Aorta (tissue), 5 donors: Measurements from ENCODE around the gene FAM13C. TPM values are rescaled to one million over a fixed set of nuclear protein-coding genes. Genes with fewer than 3 reads are reported as not detected.
A peak's percentile ranks its signal among the peaks of the same experiment; 100 is the strongest.

Experiments
- ATAC-seq: fragments of 200-7000 bp; cut with Tn5 transposase; one replicate; pipeline ENCODE4 v1.9.1; 2022; ENCODE audit warnings: moderate library complexity; ENCODE audit not compliant: low FRiP score
- DNase-seq, 2 donors: peaks; one replicate each; pipeline ENCODE4 v3.0.0-alpha.2; 2020
- H3K27ac ChIP-seq, 2 donors: one replicate each; pipeline ENCODE4 v1.5.1; 2013; ENCODE audit warnings: low read length in 2 of 2, mild to moderate bottlenecking in 2 of 2, moderate library complexity in 2 of 2, control low read depth in 1 of 2, inconsistent platforms in 1 of 2, low read depth in 1 of 2
- H3K27me3 ChIP-seq, 2 donors: one replicate each; pipeline ENCODE4 v1.6.1; 2013; ENCODE audit warnings: control low read depth in 1 of 2, low read length in 1 of 2, mild to moderate bottlenecking in 1 of 2, moderate library complexity in 1 of 2; ENCODE audit not compliant: insufficient read depth in 2 of 2, control insufficient read depth in 1 of 2
- H3K36me3 ChIP-seq, 2 donors: one replicate each; pipeline ENCODE4 v1.6.1; 2013; ENCODE audit warnings: control low read depth in 1 of 2, low read length in 1 of 2, mild to moderate bottlenecking in 1 of 2; ENCODE audit not compliant: insufficient read depth in 2 of 2, control insufficient read depth in 1 of 2
- H3K4me1 ChIP-seq, 2 donors: one replicate each; pipeline ENCODE4 v1.6.1; 2013; ENCODE audit warnings: low read length in 2 of 2, control low read depth in 1 of 2, mild to moderate bottlenecking in 1 of 2, moderate library complexity in 1 of 2; ENCODE audit not compliant: insufficient read depth in 2 of 2, control insufficient read depth in 1 of 2
- H3K4me3 ChIP-seq, 2 donors: one replicate each; pipeline ENCODE4 v1.5.1; 2013; ENCODE audit warnings: low read length in 2 of 2, control low read depth in 1 of 2, mild to moderate bottlenecking in 1 of 2
- H3K9me3 ChIP-seq: one replicate; pipeline ENCODE4 v1.6.1; 2013; ENCODE audit warnings: mild to moderate bottlenecking, low read length; ENCODE audit not compliant: control insufficient read depth
- WGBS, 2 donors: extraction: QIAGEN DNeasy Blood & Tissue Kit; methylation state at CpG; one replicate each; pipeline ENCODE4 v1.1.7; 2013; 5-methylcytosine and 5-hydroxymethylcytosine counted together
- intact Hi-C, 2 donors: fragments of 100-400 bp; cut with DNase I; formaldehyde crosslinking; loops; one replicate each; pipeline versions ENCODE4 v1.14.2 to v1.15.0; 2022
- polyA plus RNA-seq, 2 donors: library from polyadenylated mRNA; stranded (reverse); fragments of 200-250 nt; gene quantifications; one replicate each; pipeline ENCODE4 v1.2.3, GENCODE V29; 2013
- total RNA-seq, 2 donors: library from RNA; stranded (reverse); fragmentation: NEBNext Ultra II Directional; extraction: Animal tissue kit (Norgen Biotek cat#: 25700); gene quantifications; one replicate each; pipeline ENCODE4 v1.2.1, GENCODE V29; 2021
- donor health status: healthy with polysubstance abuse.
- donor health status: Bipolar disorder and iron deficiency.
- donor health status: DM: no; HTN: no; CAD: no.
- donor health status: DM: no; HTN: no; CAD: no.
- donor health status: DM: yes; HTN: yes; CAD: no.

FAM13C gene
- total and polyA plus RNA-seq, 4 donors: 7.4 to 49.7 (median 12.2) TPM

DNA sequence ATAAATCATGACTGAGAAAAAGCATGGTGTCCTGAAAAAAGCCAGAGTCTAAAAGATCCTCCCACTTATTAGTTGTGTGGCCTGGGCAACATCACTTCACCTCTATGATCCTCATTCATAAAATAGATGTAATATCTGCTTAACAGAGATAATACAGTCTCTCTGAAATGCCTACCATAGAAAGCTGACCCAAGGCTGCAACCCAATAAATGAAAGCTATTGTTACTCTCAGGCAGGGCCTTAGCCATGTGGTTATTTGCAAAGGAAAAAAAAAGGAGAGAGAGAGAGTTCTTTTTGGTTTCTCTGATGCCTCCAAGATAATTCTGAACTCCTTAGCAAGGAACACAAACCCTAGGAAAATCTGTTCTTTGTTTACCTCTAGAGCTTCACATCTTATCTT, 7.9 kb downstream of the FAM13C start:
- Histone ChIP-seq H3K36me3 (no peaks in the 10 kb centered on the region), H3K9me3 (no peaks in the 10 kb centered on the region), H3K27ac (no peak overlapping the region), H3K27me3 (no peaks in the 10 kb centered on the region), H3K4me1 (no peaks in the 10 kb centered on the region), H3K4me3 (no peak overlapping the region)
- ATAC-seq: no peak
- intact Hi-C loops: no loop called here
- DNase-seq: no peak

DNA sequence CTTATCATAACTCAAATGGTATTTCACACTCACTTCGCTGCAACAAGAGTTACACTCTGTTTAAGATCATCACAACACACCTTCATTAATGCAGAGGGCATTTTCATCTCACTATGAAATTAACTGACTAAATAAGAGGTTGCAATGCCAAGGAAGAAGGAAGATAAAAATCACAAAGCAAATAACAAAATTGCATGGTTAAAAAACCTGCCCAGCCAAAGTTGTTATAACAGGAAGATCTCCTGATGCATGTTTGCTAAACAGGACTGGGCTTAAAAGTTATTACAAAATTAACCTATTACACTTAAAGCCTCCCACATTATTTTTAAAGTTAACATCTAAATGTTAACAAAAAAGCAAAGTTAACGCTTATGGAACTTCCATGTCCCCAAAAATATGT, 11.8 kb downstream of the FAM13C start:
- H3K27ac ChIP-seq: no peak overlapping the region
- no peak for ATAC-seq
- intact Hi-C loops: no loop called here

GRCh38 chr10:59346321-59346720, 16.0 kb downstream of the FAM13C start:
- no peak overlapping the region for H3K27ac ChIP-seq
- 89 to 91% methylated on average over 1 of the region's 1 CpG for WGBS, 2 donors
- H3K36me3 ChIP-seq: no peaks in the 10 kb centered on the region
- H3K9me3 ChIP-seq: no peaks in the 10 kb centered on the region
- DNase-seq (no peak), ATAC-seq (no peak)
- intact Hi-C loops: no loop called here
- no peaks in the 10 kb centered on the region for H3K27me3 ChIP-seq
- no peak overlapping the region for H3K4me3 ChIP-seq
- H3K4me1 ChIP-seq: no peaks in the 10 kb centered on the region

More for the DNA sequence above, 11.8 kb downstream of the FAM13C start:
- DNase-seq: no peak
- H3K9me3 ChIP-seq: no peaks in the 10 kb centered on the region
- no peaks in the 10 kb centered on the region for H3K36me3 ChIP-seq
- H3K4me3 ChIP-seq: no peak overlapping the region
- no peaks in the 10 kb centered on the region for H3K4me1 ChIP-seq
- no peaks in the 10 kb centered on the region for H3K27me3 ChIP-seq
- 95 to 97% methylated on average over 2 of the region's 2 CpGs for WGBS, 2 donors

DNA sequence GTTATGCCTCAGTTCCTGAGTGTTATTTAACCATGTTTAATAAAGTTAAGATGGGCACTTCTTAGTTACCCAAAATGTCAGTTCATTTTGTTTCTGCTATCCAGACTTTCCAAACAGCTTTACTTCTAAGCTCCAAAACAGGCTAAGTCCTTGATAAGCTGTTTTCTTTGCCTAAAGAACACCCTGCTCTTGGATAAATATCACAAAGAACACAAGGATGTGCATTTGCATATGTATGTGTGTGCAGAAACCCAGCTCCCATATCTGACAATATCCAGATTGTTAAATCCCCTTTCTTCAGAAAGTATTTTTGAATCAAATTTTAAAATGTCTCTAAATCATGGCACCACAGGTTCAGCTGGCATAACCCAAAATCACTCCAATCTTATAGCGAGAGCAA, 19.6 kb downstream of the FAM13C start:
- ATAC-seq: no peak
- Histone ChIP-seq H3K4me3 (no peak overlapping the region), H3K36me3 (no peaks in the 10 kb centered on the region), H3K9me3 (no peaks in the 10 kb centered on the region), H3K27me3 (no peaks in the 10 kb centered on the region), H3K27ac (no peak overlapping the region), H3K4me1 (peaks cover 0 to 2% of the 10 kb centered on the region in 2 donors)
- no peak for DNase-seq
- 99 to 100% methylated on average over 1 of the region's 1 CpG for WGBS, 2 donors
- intact Hi-C loops: no loop called here

DNA sequence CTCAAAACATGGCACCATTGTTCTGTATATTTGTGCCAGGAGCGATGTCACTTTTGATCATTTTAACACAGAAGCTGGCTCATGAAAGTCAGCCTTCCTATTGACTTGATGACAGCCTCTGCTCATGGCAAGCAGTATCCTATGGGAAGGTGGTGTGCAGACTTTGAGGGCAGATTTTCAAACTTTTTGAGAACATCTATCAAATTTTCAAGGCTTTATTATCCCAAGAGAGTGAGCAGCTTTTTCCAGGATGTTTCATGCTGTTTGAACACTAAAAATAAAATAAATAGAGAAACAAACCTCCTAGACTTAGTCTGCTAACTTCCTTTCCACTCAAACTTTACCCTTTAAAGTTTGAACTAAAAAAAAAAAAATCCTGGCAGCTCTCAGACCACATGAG, 20.3 kb downstream of the FAM13C start:
- no peak for ATAC-seq
- Histone ChIP-seq H3K36me3 (no peaks in the 10 kb centered on the region), H3K4me3 (no peak overlapping the region), H3K27me3 (no peaks in the 10 kb centered on the region), H3K27ac (peak overlapping the region in 1 of 2 donors; percentile 28), H3K9me3 (no peaks in the 10 kb centered on the region), H3K4me1 (peaks cover 0 to 6% of the 10 kb centered on the region in 2 donors)
- WGBS, 2 donors: 58 to 75% methylated on average over 1 of the region's 1 CpG
- intact Hi-C loops: no loop called here
- DNase-seq: no peak

DNA sequence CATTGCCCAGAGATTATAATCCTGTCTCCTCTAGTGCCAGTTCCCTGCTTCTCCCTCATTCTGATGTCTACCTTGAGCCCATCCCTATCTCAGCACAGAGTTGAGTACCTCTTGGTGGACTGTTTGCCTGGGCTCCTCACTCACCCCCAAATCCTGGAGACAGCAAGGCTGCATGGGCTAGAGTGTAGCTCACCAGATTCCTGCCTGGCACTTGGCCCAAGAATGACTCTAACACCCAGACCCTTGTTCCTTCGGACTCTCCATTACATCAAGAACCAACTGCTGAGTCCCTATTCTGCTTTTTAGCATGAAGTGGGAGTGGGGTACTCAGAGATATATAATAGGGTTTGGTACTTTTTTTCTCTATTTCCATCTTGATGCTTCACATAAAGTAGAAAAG, 22.1 kb downstream of the FAM13C start:
- ATAC-seq: no peak
- peaks cover 6 to 7% of the 10 kb centered on the region in 2 donors for H3K4me1 ChIP-seq
- peak overlapping the region in 1 of 2 donors; percentile 78 for H3K27ac ChIP-seq
- no peaks in the 10 kb centered on the region for H3K36me3 ChIP-seq
- no peaks in the 10 kb centered on the region for H3K27me3 ChIP-seq
- 8 to 25% methylated on average over 1 of the region's 1 CpG for WGBS, 2 donors
- intact Hi-C loops: no loop called here
- H3K4me3 ChIP-seq: no peak overlapping the region
- H3K9me3 ChIP-seq: no peaks in the 10 kb centered on the region
- no peak for DNase-seq

GRCh38 chr10:59339351-59339750, 23.0 kb downstream of the FAM13C start:
- Histone ChIP-seq H3K9me3 (no peaks in the 10 kb centered on the region), H3K27ac (peak overlapping the region; percentile 25 to 87), H3K4me3 (no peak overlapping the region), H3K36me3 (no peaks in the 10 kb centered on the region), H3K27me3 (no peaks in the 10 kb centered on the region), H3K4me1 (peaks cover 6 to 7% of the 10 kb centered on the region in 2 donors)
- WGBS, 2 donors: 53 to 57% methylated on average over 1 of the region's 1 CpG
- DNase-seq (no peak), ATAC-seq (no peak)
- intact Hi-C loops: no loop called here

GRCh38 chr10:59337201-59337652, 25.1 kb downstream of the FAM13C start:
- H3K27ac ChIP-seq: peak overlapping the region; percentile 79 to 83
- H3K27me3 ChIP-seq: no peaks in the 10 kb centered on the region
- peaks cover 6 to 7% of the 10 kb centered on the region in 2 donors for H3K4me1 ChIP-seq
- DNase-seq (no peak), ATAC-seq (peak; percentile 66)
- intact Hi-C loops: no loop called here
- no peak overlapping the region for H3K4me3 ChIP-seq
- H3K9me3 ChIP-seq: no peaks in the 10 kb centered on the region
- no peaks in the 10 kb centered on the region for H3K36me3 ChIP-seq

- no peaks in the 10 kb centered on the region for H3K9me3 ChIP-seq
- H3K4me3 ChIP-seq: no peak overlapping the region
- intact Hi-C loops: no loop called here
- H3K27me3 ChIP-seq: no peaks in the 10 kb centered on the region
- no peaks in the 10 kb centered on the region for H3K36me3 ChIP-seq
- peaks cover 6 to 7% of the 10 kb centered on the region in 2 donors for H3K4me1 ChIP-seq
- ATAC-seq (peak; percentile 61), DNase-seq (no peak)
- 3% methylated on average over 2 of the region's 2 CpGs for WGBS, 2 donors
- peak overlapping the region; percentile 83 for H3K27ac ChIP-seq
Measured at GRCh38 chr10:59336632-59337031, 25.7 kb downstream of the FAM13C start.
